GM21723 (cell line): ENCODE results near the gene ACSF3.

Source experiments
- ATAC-seq: cut with Tn5 transposase; IDR thresholded peaks from one replicate; pipeline ENCODE4 v1.9.1; 2021; ENCODE audit warnings: mild to moderate bottlenecking, moderate library complexity; ENCODE audit not compliant: unreplicated experiment

Gene ACSF3

GRCh38 chr16:89123001-89123830, 29.6 kb downstream of the ACSF3 start:
- ATAC-seq: no peak

- no peak for ATAC-seq
Observed at GRCh38 chr16:89123831-89124100, 30.1 kb downstream of the ACSF3 start.

GRCh38 chr16:89129378-89129777, 35.7 kb downstream of the ACSF3 start:
- no peak for ATAC-seq

- no peak for ATAC-seq
Observed at GRCh38 chr16:89130448-89130847, 36.8 kb downstream of the ACSF3 start.

GRCh38 chr16:89131783-89132182, 38.1 kb downstream of the ACSF3 start:
- no peak for ATAC-seq

GRCh38 chr16:89132194-89133005, 38.7 kb downstream of the ACSF3 start:
- no peak for ATAC-seq

GRCh38 chr16:89133457-89134127, 39.9 kb downstream of the ACSF3 start:
- no peak for ATAC-seq

GRCh38 chr16:89134269-89134668, 40.6 kb downstream of the ACSF3 start:
- no peak for ATAC-seq

GRCh38 chr16:89135166-89135565, 41.5 kb downstream of the ACSF3 start:
- no peak for ATAC-seq

- ATAC-seq: no peak
Observed at GRCh38 chr16:89135971-89136765, 42.5 kb downstream of the ACSF3 start.

GRCh38 chr16:89136931-89137330, 43.3 kb downstream of the ACSF3 start:
- ATAC-seq: no peak

GRCh38 chr16:89137666-89138512, 44.2 kb downstream of the ACSF3 start:
- no peak for ATAC-seq

GRCh38 chr16:89138513-89138795, 44.8 kb downstream of the ACSF3 start:
- ATAC-seq: no peak

GRCh38 chr16:89138843-89139520, 45.3 kb downstream of the ACSF3 start:
- ATAC-seq: no peak

- no peak for ATAC-seq
Observed at GRCh38 chr16:89139907-89140361, 46.3 kb downstream of the ACSF3 start.

GRCh38 chr16:89140401-89140800, 46.7 kb downstream of the ACSF3 start:
- no peak for ATAC-seq

GRCh38 chr16:89140981-89141883, 47.6 kb downstream of the ACSF3 start:
- ATAC-seq: no peak

- ATAC-seq: no peak
Observed at GRCh38 chr16:89141884-89142267, 48.2 kb downstream of the ACSF3 start.
